BJ (cell line): ENCODE results near the gene PRSS23. TPM values are rescaled to one million over a fixed set of nuclear protein-coding genes. Genes with fewer than 3 reads are reported as not detected.
"Not testable (repeated sequence)": the region's sequence is repeated elsewhere in the genome, so short reads cannot be mapped to it uniquely, and the experiment has no call there.

Experiments
- CTCF ChIA-PET: fragments of 350-600 bp; formaldehyde crosslinking; extraction: SDS; loops from one replicate; lab custom pipeline; 2021; ENCODE audit warnings: antibody characterized with exemption, inconsistent platforms; lab: Yijun Ruan, JAX
- POLR2A ChIA-PET: fragments of 300-600 bp; sonication (Branson Sonifier 250); formaldehyde crosslinking; extraction: SDS; loops from one replicate; lab custom pipeline; 2021; ENCODE audit warnings: antibody characterized with exemption; lab: Charles Lee
- DNase-seq: peaks from one replicate; pipeline ENCODE4 v3.0.0-alpha.2; 2011; ENCODE audit warnings: low read depth
- H3K27me3 ChIP-seq: 2 replicates; pipeline ENCODE4 v1.6.0; 2011; ENCODE audit warnings: low read length; ENCODE audit not compliant: control insufficient read depth, insufficient read depth
- H3K36me3 ChIP-seq: 2 replicates; pipeline ENCODE4 v1.5.1; 2011; ENCODE audit warnings: low read length; ENCODE audit not compliant: control insufficient read depth, insufficient read depth
- H3K4me3 ChIP-seq: 2 replicates; pipeline ENCODE4 v1.5.1; 2011; ENCODE audit warnings: low read depth, mild to moderate bottlenecking, control low read depth, low read length
- polyA plus RNA-seq: library from polyadenylated mRNA; depleted of rRNA; stranded (reverse); fragments of >200 nt; gene quantifications from 2 replicates; pipeline ENCODE4 v1.2.3, GENCODE V29; 2011
- TF ChIP-seq, protein P1 (sequence below): IDR thresholded peaks from 2 replicates; pipeline ENCODE4 v1.5.1; 2011; ENCODE audit warnings: low read depth, mild to moderate bottlenecking, control low read depth, inconsistent platforms, low read length, moderate library complexity; ENCODE audit not compliant: insufficient read depth

PRSS23 gene
- polyA plus RNA-seq, 1 experiment: 343 TPM

GRCh38 chr11:86814775-86815174 lies 14.4 kb downstream of the PRSS23 start:
- Histone ChIP-seq H3K36me3 (no peaks in the 10 kb centered on the region; the same call in 1 of the 2 replicates), H3K4me3 (no peak overlapping the region), H3K27me3 (no peaks in the 10 kb centered on the region)
- no peak for DNase-seq
- ChIA-PET POLR2A (interaction anchor here (0.6 kb wide), 2 partner anchors 140 to 483 kb away, joined by 4 to 13 read pairs; no protein-coding TSS in a partner anchor), CTCF (interaction anchor here (0.7 to 2.0 kb wide), 6 partner anchors 16 to 358 kb away, joined by 3 to 7 read pairs (median 3); no protein-coding TSS in a partner anchor)
- TF ChIP-seq, protein P1, sequence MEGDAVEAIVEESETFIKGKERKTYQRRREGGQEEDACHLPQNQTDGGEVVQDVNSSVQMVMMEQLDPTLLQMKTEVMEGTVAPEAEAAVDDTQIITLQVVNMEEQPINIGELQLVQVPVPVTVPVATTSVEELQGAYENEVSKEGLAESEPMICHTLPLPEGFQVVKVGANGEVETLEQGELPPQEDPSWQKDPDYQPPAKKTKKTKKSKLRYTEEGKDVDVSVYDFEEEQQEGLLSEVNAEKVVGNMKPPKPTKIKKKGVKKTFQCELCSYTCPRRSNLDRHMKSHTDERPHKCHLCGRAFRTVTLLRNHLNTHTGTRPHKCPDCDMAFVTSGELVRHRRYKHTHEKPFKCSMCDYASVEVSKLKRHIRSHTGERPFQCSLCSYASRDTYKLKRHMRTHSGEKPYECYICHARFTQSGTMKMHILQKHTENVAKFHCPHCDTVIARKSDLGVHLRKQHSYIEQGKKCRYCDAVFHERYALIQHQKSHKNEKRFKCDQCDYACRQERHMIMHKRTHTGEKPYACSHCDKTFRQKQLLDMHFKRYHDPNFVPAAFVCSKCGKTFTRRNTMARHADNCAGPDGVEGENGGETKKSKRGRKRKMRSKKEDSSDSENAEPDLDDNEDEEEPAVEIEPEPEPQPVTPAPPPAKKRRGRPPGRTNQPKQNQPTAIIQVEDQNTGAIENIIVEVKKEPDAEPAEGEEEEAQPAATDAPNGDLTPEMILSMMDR: no peak

DNA sequence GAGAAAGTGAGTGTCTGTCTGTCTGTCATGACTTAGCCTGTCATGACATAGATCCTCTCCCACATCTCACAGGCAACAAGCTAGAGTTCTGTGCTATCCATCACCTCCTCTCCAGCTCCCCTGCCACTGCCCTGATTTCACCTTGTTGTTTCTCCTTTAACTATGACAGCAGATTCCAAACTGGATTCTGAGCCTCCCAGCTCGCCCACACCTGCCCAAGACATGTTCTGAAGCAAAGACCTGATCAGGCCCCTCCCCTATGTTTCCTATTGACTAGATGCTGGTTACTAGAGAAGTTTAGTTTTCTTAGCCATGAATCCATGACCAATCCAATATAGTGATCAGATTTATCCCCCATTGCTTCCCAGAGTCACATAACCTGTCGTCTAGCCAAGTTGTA lies 15.4 kb downstream of the PRSS23 start:
- POLR2A ChIA-PET: interaction anchor here (0.7 kb wide), 1 partner anchor 300 kb away, joined by 3 read pairs; no protein-coding TSS in a partner anchor

GRCh38 chr11:86816251-86816726 lies 15.9 kb downstream of the PRSS23 start:
- TF ChIP-seq, protein P1: no peak
- ChIA-PET CTCF (interaction anchor here (0.8 to 2.0 kb wide), 5 partner anchors 207 to 363 kb away, joined by 3 to 7 read pairs (median 5); no protein-coding TSS in a partner anchor), POLR2A (interaction anchor here (0.7 kb wide), 1 partner anchor 300 kb away, joined by 3 read pairs; no protein-coding TSS in a partner anchor)
- Histone ChIP-seq H3K4me3 (no peak overlapping the region), H3K27me3 (no peaks in the 10 kb centered on the region), H3K36me3 (no peaks in the 10 kb centered on the region; the same call in 1 of the 2 replicates)
- DNase-seq: no peak

More for the DNA sequence above, 15.4 kb downstream of the PRSS23 start:
- Histone ChIP-seq H3K36me3 (no peaks in the 10 kb centered on the region; the same call in 1 of the 2 replicates), H3K4me3 (no peak overlapping the region), H3K27me3 (no peaks in the 10 kb centered on the region)
- TF ChIP-seq, protein P1: no peak
- CTCF ChIA-PET: interaction anchor here (0.8 to 2.0 kb wide), 5 partner anchors 82 to 362 kb away, joined by 3 to 7 read pairs (median 4); no protein-coding TSS in a partner anchor
- no peak for DNase-seq

DNA sequence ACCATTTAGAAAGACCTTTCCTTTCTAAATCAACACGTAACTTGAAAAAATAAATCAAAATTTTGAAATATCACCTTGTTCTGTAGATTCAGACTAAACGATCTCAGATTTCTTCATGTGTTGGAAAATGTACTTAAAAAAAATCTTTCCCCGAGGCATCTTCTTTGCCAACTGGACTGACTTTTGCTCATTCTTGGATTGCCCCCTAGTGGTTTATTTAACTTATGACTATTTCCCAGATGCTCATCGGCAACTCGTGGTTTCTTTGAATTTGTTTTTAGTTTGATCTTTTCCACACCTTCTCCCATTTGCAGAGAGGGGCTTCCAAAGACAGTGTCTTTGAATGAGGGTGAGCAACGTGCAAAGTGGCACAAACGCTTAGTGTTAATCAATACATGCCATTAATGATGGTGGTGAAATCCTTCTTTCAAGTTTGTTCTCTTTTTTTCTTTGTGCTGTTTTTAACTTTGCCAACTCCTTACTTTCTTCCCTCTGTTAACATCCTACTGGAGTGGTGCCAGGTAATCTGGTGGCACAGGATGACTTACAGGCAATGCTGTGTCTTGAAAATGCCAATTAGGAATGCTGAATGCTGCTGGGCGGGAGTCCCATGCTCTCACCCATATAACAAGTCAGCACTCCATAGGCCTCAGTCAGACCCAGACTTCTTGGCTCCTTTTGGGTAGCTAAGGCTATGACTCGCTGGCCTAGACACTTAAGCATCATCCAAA lies 18.3 kb downstream of the PRSS23 start:
- H3K36me3 ChIP-seq: no peaks in the 10 kb centered on the region; the same call in 1 of the 2 replicates
- TF ChIP-seq, protein P1: peak; percentile 58
- H3K4me3 ChIP-seq: no peak overlapping the region
- POLR2A ChIA-PET: no interaction called here
- CTCF ChIA-PET: interaction anchor here (0.6 to 1.8 kb wide), 5 partner anchors 124 to 362 kb away, joined by 3 to 9 read pairs (median 4); no protein-coding TSS in a partner anchor
- no peaks in the 10 kb centered on the region for H3K27me3 ChIP-seq
- DNase-seq: no peak

GRCh38 chr11:86824139-86824538 lies 23.8 kb downstream of the PRSS23 start:
- H3K36me3 ChIP-seq, CTCF ChIA-PET, H3K27me3 ChIP-seq, H3K4me3 ChIP-seq, DNase-seq, POLR2A ChIA-PET: not testable (repeated sequence)

GRCh38 chr11:86834376-86834775 lies 34.0 kb downstream of the PRSS23 start:
- POLR2A ChIA-PET, CTCF ChIA-PET, H3K4me3 ChIP-seq, H3K36me3 ChIP-seq, DNase-seq, H3K27me3 ChIP-seq: not testable (repeated sequence)

DNA sequence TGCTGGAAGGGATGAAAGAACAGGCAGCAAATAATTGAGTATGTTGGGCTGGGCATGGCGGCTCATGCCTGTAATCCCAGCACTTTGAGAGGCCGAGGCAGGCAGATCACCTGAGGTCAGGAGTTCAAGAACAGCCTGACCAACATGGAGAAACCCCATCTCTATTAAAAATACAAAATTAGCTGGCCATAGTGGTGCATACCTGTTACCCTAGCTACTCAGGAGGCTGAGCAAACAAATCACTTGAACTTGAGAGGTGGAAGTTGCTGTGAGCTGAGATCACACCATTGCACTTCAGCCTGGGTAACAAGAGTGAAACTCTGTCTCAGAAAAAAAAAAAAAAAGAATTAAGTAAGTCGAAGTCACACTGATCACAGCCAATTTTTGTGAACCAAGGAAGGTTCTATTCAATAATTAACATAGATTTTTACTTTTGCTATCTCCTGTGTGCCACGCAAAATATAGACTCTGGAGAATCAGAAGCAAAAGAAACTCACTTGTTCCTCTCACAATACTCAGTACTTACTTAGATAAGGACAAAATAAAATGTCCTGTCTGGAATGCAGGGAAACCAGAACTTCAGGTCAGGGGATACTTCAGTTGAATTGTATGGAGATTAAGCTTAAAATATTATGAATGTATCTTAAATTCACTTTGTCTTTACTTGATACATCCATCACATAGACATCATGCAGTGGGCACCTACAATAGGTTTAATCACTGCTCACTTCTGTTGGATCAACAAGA lies 44.6 kb downstream of the PRSS23 start:
- H3K4me3 ChIP-seq, CTCF ChIA-PET, POLR2A ChIA-PET, H3K36me3 ChIP-seq, DNase-seq, H3K27me3 ChIP-seq: not testable (repeated sequence)
